Measurements from ENCODE around the gene ABR.
A peak's percentile ranks its signal among the peaks of the same experiment; 100 is the strongest.
"Not testable (repeated sequence)": the region's sequence is repeated elsewhere in the genome, so short reads cannot be mapped to it uniquely, and the experiment has no call there.

ABR gene

DNA sequence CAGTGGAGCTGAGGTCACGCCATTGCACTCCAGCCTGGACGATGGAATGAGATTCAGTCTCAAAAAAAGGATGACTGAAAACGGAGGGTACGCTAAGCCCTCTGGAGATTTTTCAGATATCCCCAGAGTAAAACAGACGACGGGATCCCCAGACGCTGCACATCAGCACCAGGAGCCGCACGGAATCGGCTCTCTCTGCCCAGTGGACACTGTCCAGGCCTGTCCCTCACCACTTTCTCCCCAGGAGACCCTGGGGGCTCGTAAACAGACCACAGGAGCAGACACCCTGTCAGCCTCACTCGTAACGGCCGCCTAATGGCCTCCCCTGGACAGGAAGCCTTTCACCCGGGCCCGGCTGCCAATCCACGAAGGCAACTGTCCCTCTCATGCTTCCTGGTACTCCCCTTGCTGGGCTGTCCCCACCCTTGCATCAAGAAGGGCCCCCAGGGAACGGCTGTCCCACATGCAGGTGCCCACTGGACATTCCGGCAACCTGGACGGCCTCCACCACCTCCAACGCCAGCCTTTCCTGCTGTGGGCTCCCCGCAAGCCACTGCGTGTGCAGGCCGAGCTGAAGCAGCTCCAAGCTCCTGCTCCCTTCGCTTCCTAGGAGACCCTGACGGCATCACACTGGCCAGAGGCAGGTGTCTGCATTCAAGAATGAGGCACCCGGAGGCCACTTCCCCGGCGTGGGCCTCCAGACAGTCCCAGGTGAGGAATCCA lies 108.5 kb downstream of the ABR start:
- no peak for DNase-seq (ENCODE audit: low spot score)

GRCh38 chr17:1070411-1070810 lies 109.4 kb downstream of the ABR start:
- DNase-seq (ENCODE audit: low spot score) = no peak

DNA sequence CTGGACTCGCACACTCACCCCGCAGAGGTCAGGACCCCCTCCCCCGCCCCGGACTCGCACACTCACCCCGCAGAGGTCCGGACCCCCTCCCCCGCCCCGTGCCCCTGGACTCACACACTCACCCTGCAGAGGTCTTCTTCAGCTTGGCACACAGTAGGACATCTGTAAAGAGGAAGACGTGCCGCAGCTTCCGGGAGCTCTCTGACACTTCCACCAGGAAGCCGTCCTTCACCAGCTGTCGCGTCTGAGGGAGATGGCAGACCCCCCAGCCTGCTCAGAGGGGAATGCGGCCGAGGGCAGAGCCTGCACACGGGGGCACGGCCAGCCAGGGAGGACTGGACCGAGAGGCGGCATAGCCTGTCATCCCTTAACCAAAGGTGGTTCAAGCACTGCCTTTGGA lies 109.9 kb downstream of the ABR start:
- DNase-seq (ENCODE audit: low spot score) = no peak

DNA sequence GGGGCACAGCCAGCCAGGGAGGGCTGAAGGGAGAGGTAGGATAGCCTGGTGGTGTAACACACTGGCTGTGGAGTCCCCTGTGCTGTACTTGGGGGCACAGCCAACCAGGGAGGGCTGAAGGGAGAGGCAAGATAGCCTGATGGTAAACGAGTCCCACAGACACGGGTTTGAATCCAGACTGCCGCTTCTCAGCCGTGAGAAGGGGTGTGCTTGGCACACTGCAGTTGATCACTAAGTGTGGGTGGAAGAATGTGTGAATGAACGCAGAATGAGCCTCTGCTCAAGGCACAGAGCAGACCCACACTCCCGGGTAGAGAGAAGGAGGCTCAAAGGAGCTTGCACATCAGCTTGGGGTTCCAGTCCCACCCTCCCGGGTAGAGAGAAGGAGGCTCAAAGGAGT lies 111.4 kb downstream of the ABR start:
- no peak for DNase-seq (ENCODE audit: low spot score)

- peak; percentile 36 for DNase-seq (ENCODE audit: low spot score)
These were observed 112.4 kb downstream of the ABR start for GRCh38 chr17:1067282-1067956.

- not testable (repeated sequence) for DNase-seq (ENCODE audit: low spot score)
These were observed 114.4 kb downstream of the ABR start for GRCh38 chr17:1065416-1065815.

DNA sequence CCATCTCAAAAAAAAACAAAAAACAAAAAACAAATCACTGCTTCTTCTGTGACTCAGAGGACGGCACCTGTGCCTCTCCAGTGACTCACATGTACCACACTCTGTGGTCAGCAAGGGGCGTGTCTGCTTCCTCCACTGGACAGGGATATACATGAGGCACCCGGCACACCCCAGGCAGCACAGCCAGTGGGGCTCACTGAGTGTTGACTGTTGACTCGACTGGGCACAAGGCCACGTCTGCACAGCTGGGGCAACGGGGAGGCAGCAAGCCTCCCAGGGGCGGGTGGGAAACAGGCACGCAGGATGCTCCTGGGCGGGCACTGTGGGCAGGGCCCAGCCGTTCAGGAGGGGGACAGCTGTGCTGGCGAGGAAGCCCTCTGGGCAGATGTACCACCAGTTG lies 118.8 kb downstream of the ABR start:
- DNase-seq (ENCODE audit: low spot score) = no peak

DNA sequence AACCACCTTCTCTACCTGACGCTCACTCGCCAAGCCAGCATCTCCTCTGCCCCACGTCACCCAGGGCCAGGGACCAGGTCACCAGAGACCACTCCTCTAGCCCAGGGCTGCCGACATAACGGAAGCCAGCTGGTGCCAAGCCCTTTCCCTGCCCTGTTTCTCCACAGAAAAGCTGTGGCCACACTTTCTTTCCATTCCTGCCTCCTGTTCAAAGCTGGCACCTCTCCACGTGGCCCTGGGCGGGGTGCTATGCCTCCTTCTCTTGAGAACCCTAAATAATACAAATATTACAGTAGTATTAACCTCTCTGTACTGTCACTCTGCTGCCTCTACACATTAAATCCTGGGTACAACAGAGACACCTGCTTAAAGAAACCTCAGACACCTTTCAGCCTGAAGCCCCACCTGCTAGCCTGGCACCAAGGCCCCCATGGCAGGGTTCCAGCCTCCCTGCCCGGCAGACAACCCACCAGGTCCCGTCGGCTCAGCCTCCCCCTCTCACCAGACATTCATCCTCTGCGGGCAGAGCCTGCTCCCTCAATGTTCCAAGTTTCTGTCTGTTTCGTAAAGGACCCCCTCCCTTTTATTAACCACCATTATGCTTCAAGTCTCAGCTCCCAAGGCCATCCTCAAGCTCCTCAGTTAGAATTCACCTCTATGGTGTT lies 120.5 kb downstream of the ABR start:
- DNase-seq (ENCODE audit: low spot score) = no peak

DNA sequence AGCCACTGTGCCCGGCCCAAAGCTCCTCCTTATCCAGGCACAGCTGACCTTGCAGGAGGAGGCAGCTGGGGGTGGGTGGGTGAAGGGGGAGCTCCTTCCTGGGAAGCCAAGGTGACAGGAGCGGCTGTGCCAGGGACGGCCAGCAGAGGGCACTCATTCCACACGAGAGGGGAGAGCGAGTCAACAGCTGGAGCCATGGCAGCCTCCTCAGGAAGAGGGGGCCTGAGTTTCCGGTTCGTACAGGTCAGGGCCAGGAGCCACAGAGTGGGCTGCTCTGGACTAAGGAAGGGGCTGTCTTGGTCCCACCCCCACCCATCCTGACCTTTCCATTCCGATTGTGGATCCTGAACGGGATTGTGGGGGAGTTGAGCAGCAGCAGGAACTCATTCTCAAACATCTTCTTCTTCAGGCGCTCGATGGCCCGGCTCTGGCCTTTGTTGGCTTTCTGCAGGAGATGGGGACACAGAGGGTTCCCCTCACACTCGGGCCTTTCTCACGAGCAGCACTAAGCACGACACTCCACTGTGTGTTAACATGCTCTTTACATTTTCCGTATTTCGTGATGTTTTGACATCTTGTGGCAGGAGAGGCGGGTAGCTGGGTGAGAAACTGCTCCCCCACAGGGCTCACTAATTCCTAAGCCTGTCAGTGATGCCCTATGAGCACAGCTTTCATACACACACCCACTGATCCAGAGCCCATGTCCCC lies 121.2 kb downstream of the ABR start:
- DNase-seq (ENCODE audit: low spot score) = peak; percentile 51

DNA sequence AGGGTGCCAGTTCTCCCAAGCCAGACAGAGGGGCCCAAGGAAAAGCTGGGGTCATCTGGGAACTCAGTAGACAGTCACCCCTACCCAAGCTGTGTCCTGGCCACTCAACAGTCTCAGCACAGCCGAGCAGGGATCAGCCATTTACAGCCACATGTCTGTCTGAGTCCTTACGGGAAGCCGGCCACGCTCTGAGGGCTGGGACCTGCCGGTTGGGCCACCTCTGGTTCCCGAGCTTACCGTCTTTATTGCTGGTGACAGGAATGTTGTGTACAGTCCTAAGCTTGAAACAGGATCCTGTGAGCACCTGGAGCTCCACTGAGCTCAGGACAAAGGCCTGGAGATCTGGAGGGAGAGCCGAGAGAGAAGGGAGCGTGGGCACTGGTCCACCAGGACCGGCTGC lies 123.0 kb downstream of the ABR start:
- DNase-seq (ENCODE audit: low spot score) = no peak

GRCh38 chr17:1055751-1056645 lies 123.8 kb downstream of the ABR start:
- peak; percentile 79 for DNase-seq (ENCODE audit: low spot score)

- no peak for DNase-seq (ENCODE audit: low spot score)
These were observed 124.5 kb downstream of the ABR start for GRCh38 chr17:1055231-1055630.

DNA sequence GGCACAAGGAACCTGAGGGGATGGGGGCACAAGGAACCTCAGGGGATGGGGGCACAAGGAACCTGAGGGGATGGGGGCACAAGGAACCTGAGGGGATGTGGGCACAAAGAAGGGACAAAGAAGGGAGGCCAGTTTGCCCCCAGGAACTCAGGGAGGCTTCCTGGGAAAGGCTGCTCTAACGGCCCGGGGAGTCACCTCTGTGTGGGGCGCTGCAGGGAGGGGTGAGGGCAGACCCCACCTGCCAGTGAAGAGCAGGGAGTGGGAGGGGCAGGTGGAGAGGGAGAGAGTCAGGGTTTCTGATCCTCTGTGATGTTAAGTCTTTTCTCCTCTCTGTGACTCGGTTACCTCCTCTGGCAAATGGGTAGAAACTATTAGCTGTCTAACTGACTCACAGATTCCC lies 125.1 kb downstream of the ABR start:
- DNase-seq (ENCODE audit: low spot score) = no peak

- no peak for DNase-seq (ENCODE audit: low spot score)
These were observed 126.0 kb downstream of the ABR start for GRCh38 chr17:1053661-1054360.

DNA sequence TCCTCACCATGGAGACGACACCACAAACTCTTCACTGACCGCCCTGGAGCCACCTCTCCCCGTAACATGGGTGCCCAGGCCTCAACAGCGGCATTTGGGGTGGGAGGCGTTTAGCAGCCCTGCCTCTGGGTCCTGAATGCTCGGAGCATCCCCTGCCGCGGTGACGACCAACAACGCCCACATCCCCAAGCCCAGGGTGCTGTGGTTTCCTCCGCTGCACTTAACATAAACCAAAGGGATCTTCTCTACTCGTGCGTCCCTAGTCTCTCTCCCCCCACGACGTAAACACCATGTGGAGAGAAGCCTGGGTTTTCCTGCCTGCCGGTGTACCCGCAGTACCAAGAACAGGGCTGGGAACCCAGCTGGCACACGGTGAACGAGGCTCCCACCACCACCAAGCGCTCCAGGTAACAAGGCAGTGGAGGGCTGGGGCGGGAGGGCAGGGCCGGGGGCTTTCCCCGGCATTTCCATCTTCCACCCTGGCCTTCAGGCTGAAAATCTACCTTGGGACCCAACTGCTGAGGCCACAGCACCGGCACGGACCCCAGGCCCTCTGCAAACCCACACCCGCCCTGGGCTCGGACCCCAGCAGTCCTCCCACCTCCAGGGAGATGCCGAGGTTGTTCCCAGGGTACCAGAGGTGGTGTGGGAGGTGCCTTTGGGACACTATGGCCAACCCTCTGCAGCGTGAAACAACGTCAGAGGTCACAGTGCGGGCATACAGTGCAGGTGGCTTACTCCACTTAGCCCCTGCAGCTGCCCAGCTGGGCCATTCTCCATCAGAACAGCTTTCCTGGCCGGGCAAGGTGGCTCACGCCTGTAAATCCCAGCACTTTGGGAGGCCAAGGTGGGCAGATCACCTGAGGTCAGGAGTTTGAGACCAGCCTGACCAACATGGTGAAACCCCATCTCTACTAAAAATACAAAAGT lies 128.5 kb downstream of the ABR start:
- DNase-seq (ENCODE audit: low spot score) = no peak

DNA sequence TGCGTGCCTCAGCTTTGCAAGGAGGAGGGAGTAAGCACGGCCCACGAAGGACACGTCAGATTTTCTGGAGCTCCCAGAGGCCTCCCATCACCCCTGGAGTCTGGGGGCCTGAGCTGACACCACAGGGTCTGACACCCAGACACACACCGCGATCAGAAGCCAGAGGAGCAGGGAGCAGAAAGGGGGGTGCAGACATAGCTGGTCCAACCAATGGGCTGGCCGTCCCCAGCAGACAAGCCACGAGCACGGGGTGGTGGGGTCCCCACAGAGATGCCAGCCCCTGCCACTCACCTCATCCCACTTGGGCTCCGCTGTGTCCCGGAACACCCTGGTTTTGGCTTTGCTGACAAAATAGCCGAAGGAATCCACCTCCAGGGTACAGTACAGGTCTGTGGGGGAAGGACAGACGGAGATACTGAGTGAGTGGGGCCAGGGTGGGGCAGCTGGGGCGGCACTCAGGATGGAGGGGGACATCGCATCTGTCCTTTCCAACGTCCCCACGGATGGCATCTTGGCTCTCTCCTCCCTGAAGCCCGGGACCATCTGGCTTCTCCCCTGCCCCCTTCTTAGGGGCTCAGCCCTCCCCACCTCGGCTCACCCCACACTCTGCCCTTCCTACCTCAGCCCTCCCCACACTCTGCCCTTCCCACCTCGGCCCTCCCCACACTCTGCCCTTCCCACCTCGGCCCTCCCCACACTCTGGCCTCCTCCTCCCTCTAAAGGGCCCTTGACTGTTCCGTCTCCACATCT lies 129.4 kb downstream of the ABR start:
- no peak for DNase-seq (ENCODE audit: low spot score)

DNA sequence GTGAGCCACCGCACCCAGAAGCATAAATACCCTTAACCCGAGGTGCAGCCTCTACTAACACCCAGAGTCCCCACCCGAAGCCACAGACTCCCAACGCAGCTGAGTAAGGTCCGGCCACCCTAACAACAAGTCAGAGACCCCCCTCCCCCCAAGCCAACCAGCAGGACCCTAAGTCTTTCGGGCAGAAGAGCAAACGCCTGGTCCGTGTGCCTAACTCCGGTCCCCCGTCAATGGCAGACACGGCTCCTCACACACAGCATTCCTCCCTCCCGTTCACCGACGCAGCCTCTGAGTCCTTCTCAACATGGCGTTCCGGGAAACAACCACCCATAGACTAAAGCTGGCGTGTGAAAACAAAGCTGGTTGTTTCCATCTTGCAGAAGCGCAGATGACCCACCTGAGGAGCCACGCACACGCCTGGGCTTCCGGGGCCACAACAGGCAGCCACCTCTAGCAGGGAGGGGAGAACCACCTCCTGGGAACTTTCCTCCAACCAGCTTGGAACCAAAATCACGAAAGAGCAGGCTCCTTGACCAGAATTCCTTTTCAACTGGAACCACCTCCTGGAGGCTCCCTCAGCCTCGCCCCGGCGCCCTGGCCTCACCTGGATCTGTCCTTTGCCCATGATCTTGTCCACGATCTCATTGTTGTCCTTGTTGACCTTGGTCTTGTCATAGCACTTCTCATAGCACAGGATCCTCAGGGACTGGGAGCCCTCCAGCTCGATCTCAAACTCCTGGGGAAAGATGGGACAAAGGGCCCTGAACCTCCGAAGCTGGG lies 130.1 kb downstream of the ABR start:
- DNase-seq (ENCODE audit: low spot score) = no peak

DNA sequence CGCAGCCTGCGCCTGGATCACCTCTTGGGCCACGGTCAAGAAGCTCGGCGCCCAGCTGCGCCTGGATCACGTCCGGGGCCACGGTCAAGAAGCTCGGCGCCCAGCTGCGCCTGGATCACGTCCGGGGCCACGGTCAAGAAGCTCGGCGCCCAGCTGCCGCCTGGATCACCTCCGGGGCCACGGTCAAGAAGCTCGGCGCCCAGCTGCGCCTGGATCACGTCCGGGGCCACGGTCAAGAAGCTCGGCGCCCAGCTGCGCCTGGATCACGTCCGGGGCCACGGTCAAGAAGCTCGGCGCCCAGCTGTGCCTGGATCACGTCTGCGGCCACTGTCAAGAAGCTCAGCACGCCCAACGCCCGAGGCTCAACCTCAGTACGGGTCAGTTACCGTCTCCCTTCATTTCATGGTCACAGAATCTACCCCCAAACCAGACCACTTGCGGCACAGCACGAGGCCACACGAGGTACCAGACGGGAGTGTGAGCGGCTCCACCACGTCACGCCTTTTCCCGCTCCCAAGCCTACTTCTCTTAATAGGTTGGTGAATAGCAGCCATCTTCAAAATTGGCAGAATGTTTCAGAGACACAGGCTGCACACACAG lies 131.2 kb downstream of the ABR start:
- DNase-seq (ENCODE audit: low spot score) = not testable (repeated sequence)
